Liver (tissue), 9 donors: ENCODE results near the gene CHP1. TPM values are rescaled to one million over a fixed set of nuclear protein-coding genes. Genes with fewer than 3 reads are reported as not detected.
"Not testable (repeated sequence)": the region's sequence is repeated elsewhere in the genome, so short reads cannot be mapped to it uniquely, and the experiment has no call there.

Experiments
- DNase-seq: peaks from one replicate; pipeline ENCODE4 v3.0.0-alpha.2; 2017; ENCODE audit warnings: low spot score
- H3K27ac ChIP-seq, 2 donors: one replicate each; pipeline ENCODE4 v1.7.0; 2013; ENCODE audit warnings: inconsistent platforms in 2 of 2, low read length in 2 of 2, control low read depth in 1 of 2, low read depth in 1 of 2, mild to moderate bottlenecking in 1 of 2
- H3K27me3 ChIP-seq, 4 donors: one replicate each; pipeline versions ENCODE4 v1.6.1 to v1.7.0; 2013; ENCODE audit warnings: low read length in 3 of 4, inconsistent platforms in 1 of 4, mild to moderate bottlenecking in 1 of 4, moderate library complexity in 1 of 4; ENCODE audit not compliant: control insufficient read depth in 4 of 4, insufficient read depth in 4 of 4
- H3K36me3 ChIP-seq, 4 donors: one replicate each; pipeline versions ENCODE4 v1.6.1 to v1.7.0; 2013; ENCODE audit warnings: low read length in 3 of 4, mild to moderate bottlenecking in 3 of 4, low read depth in 1 of 4, moderate library complexity in 1 of 4; ENCODE audit not compliant: control insufficient read depth in 4 of 4, insufficient read depth in 3 of 4
- H3K4me1 ChIP-seq, 4 donors: one replicate each; pipeline versions ENCODE4 v1.6.1 to v1.7.0; 2013; ENCODE audit warnings: low read length in 3 of 4, mild to moderate bottlenecking in 3 of 4, moderate library complexity in 1 of 4; ENCODE audit not compliant: control insufficient read depth in 4 of 4, insufficient read depth in 4 of 4
- H3K4me3 ChIP-seq, 3 donors: one replicate each; pipeline versions ENCODE4 v1.6.1 to v1.7.0; 2013; ENCODE audit warnings: low read length in 3 of 3, control low read depth in 1 of 3, low read depth in 1 of 3, mild to moderate bottlenecking in 1 of 3
- H3K9ac ChIP-seq, 2 donors: one replicate each; pipeline ENCODE4 v1.7.0; 2013; ENCODE audit warnings: low read length in 2 of 2, mild to moderate bottlenecking in 2 of 2, moderate library complexity in 2 of 2, control low read depth in 1 of 2, low read depth in 1 of 2
- H3K9me3 ChIP-seq, 4 donors: one replicate each; pipeline versions ENCODE4 v1.6.1 to v1.7.0; 2013; ENCODE audit warnings: low read length in 3 of 4; ENCODE audit not compliant: control insufficient read depth in 4 of 4
- EGR1 ChIP-seq, 2 donors: IDR thresholded peaks; 2 replicates each; pipeline ENCODE4 v1.6.1; 2016 to 2018; ENCODE audit warnings: antibody characterized with exemption in 2 of 2, low read depth in 2 of 2
- FOXA1 ChIP-seq: IDR thresholded peaks from 2 replicates; pipeline ENCODE4 v1.6.1; 2016; ENCODE audit warnings: antibody characterized with exemption
- FOXA2 ChIP-seq: IDR thresholded peaks from 2 replicates; pipeline ENCODE4 v1.6.1; 2016; ENCODE audit warnings: antibody characterized with exemption
- GABPA ChIP-seq, 2 donors: IDR thresholded peaks in 1 of 2; conservative IDR thresholded peaks in 1 of 2; 2 replicates each; pipeline ENCODE4 v1.6.1; 2016; ENCODE audit warnings: antibody characterized with exemption in 2 of 2, mild to moderate bottlenecking in 1 of 2, moderate library complexity in 1 of 2
- HNF4A ChIP-seq, 2 donors: conservative IDR thresholded peaks; 2 replicates each; pipeline ENCODE4 v1.6.1; 2016; ENCODE audit warnings: antibody characterized with exemption in 2 of 2, mild to moderate bottlenecking in 2 of 2
- HNF4G ChIP-seq: IDR thresholded peaks from 2 replicates; pipeline ENCODE4 v1.6.1; 2016; ENCODE audit warnings: antibody characterized with exemption
- JUND ChIP-seq, 2 donors: IDR thresholded peaks; 2 replicates each; pipeline ENCODE4 v1.6.1; 2016; ENCODE audit warnings: antibody characterized with exemption in 2 of 2
- NR2F2 ChIP-seq: IDR thresholded peaks from 2 replicates; pipeline ENCODE4 v1.6.1; 2016; ENCODE audit warnings: antibody characterized with exemption
- RAD21 ChIP-seq, 2 donors: IDR thresholded peaks; 2 replicates each; pipeline ENCODE4 v1.6.1; 2016; ENCODE audit warnings: antibody characterized with exemption in 2 of 2, mild to moderate bottlenecking in 2 of 2
- RXRA ChIP-seq, 2 donors: IDR thresholded peaks; 2 replicates each; pipeline ENCODE4 v1.6.1; 2017 to 2018; ENCODE audit warnings: antibody characterized with exemption in 2 of 2, mild to moderate bottlenecking in 1 of 2
- SP1 ChIP-seq: IDR thresholded peaks from 2 replicates; pipeline ENCODE4 v1.6.1; 2018; ENCODE audit warnings: antibody characterized with exemption, mild to moderate bottlenecking
- TAF1 ChIP-seq: conservative IDR thresholded peaks from 2 replicates; pipeline ENCODE4 v1.6.1; 2016; ENCODE audit warnings: antibody characterized with exemption, mild to moderate bottlenecking
- YY1 ChIP-seq: IDR thresholded peaks from 2 replicates; pipeline ENCODE4 v1.6.1; 2016; ENCODE audit warnings: antibody characterized with exemption, mild to moderate bottlenecking
- WGBS: extraction: QIAGEN DNeasy Blood & Tissue Kit; methylation state at CpG from one replicate; pipeline ENCODE4 v1.1.7; 2013; 5-methylcytosine and 5-hydroxymethylcytosine counted together
- polyA plus RNA-seq, 2 donors: library from polyadenylated mRNA; stranded (reverse) in 1 of 2; unstranded in 1 of 2; fragments of 200-250 nt in 1 of 2; fragments of >200 nt in 1 of 2; fragmentation: Nextera tagmentation in 1 of 2; extraction: Ambion mirVana in 1 of 2; gene quantifications; one replicate each; pipeline versions ENCODE4 v1.2.1 to v1.2.3, GENCODE V29; 2013 to 2015
- total RNA-seq, 2 donors: library from RNA; depleted of rRNA; stranded (reverse); fragments of >200 nt; gene quantifications; one replicate each; pipeline ENCODE4 v1.2.3, GENCODE V29; 2014
- TF ChIP-seq, protein P1 (sequence below): fragments of 150-350 bp; IDR thresholded peaks from 2 replicates; pipeline ENCODE4 v1.5.1; 2017; ENCODE audit warnings: improper control_type of control experiment, low read depth, low read length; ENCODE audit not compliant: missing input control
- TF ChIP-seq, protein P2 (sequence below): IDR thresholded peaks from 2 replicates; pipeline ENCODE4 v1.6.1; 2016; ENCODE audit warnings: antibody characterized with exemption, mild to moderate bottlenecking
- TF ChIP-seq, protein P3 (sequence below): IDR thresholded peaks from 2 replicates; pipeline ENCODE4 v1.6.1; 2016; ENCODE audit warnings: antibody characterized with exemption
- TF ChIP-seq, protein P4 (sequence below): IDR thresholded peaks from 2 replicates; pipeline ENCODE4 v1.6.1; 2016; ENCODE audit warnings: antibody characterized with exemption
- TF ChIP-seq, protein P5 (sequence below): IDR thresholded peaks from 2 replicates; pipeline ENCODE4 v1.6.1; 2016; ENCODE audit warnings: antibody characterized with exemption
- donor health status: healthy.
- donor health status: healthy.
- donor health status: healthy.
- donor health status: healthy.
- donor health status: healthy.

CHP1 gene
- total and polyA plus RNA-seq, 4 donors: 87.4 to 162 (median 117) TPM

DNA sequence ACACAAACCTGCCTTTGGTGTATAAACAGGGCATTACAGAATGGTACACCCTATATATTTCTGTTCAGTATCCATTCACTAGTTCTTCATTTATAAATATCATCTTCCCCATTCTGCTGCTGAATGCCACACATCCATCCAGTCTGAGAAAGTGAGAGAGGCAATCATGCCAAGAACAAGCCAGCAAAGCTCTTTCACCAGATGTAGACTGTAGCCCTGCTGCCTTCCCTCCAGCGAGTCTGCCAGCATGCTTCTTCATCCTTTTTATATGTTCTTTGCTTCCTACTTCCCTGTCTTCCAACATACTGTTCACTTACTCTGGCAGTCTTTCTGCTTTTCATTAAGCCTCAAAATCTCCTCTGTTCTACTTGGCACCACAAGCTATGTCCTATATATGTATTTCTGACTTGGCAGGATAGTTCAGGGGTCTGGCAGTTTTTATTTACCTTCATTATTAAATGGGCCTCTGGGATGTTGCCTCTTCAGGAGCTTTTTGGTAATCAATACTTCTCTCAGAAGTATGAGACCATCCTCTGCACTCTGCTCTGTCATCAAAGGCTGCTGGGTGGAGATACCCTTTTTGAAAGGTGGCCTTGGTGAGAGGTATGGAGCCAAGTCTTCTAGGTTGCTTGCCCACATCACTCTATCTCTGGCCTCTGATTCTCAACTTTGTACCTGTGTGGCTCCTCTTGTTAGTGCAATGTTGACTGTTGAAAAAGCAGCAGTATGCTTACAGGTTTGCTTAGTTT, 48.6 kb downstream of the CHP1 start (continued):
- TF ChIP-seq, protein P1, sequence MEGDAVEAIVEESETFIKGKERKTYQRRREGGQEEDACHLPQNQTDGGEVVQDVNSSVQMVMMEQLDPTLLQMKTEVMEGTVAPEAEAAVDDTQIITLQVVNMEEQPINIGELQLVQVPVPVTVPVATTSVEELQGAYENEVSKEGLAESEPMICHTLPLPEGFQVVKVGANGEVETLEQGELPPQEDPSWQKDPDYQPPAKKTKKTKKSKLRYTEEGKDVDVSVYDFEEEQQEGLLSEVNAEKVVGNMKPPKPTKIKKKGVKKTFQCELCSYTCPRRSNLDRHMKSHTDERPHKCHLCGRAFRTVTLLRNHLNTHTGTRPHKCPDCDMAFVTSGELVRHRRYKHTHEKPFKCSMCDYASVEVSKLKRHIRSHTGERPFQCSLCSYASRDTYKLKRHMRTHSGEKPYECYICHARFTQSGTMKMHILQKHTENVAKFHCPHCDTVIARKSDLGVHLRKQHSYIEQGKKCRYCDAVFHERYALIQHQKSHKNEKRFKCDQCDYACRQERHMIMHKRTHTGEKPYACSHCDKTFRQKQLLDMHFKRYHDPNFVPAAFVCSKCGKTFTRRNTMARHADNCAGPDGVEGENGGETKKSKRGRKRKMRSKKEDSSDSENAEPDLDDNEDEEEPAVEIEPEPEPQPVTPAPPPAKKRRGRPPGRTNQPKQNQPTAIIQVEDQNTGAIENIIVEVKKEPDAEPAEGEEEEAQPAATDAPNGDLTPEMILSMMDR: no peak

DNA sequence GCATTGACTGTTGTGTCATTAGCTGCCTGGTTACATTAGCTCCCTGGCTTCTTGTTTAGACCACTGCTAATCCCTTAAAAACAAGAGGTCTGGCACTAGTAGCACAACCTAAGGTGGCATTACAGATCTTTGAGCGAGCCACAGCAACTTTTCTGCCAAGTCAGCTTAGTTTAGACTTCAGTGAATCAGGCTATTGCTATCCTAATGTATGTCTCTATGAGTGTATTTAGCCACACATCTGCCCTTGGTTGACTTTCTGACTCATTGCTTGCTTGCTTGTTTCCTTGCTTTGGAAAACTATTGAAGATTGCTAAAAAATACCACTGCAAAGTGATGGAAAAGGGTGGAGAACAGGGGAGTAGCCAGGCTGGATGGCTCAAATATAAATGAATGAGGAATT, 50.2 kb downstream of the CHP1 start:
- no peak overlapping the region for H3K27ac ChIP-seq
- peaks cover 2 to 21% (median 12%) of the 10 kb centered on the region in 4 donors for H3K4me1 ChIP-seq
- H3K4me3 ChIP-seq: no peak overlapping the region
- TF ChIP-seq, protein P2, sequence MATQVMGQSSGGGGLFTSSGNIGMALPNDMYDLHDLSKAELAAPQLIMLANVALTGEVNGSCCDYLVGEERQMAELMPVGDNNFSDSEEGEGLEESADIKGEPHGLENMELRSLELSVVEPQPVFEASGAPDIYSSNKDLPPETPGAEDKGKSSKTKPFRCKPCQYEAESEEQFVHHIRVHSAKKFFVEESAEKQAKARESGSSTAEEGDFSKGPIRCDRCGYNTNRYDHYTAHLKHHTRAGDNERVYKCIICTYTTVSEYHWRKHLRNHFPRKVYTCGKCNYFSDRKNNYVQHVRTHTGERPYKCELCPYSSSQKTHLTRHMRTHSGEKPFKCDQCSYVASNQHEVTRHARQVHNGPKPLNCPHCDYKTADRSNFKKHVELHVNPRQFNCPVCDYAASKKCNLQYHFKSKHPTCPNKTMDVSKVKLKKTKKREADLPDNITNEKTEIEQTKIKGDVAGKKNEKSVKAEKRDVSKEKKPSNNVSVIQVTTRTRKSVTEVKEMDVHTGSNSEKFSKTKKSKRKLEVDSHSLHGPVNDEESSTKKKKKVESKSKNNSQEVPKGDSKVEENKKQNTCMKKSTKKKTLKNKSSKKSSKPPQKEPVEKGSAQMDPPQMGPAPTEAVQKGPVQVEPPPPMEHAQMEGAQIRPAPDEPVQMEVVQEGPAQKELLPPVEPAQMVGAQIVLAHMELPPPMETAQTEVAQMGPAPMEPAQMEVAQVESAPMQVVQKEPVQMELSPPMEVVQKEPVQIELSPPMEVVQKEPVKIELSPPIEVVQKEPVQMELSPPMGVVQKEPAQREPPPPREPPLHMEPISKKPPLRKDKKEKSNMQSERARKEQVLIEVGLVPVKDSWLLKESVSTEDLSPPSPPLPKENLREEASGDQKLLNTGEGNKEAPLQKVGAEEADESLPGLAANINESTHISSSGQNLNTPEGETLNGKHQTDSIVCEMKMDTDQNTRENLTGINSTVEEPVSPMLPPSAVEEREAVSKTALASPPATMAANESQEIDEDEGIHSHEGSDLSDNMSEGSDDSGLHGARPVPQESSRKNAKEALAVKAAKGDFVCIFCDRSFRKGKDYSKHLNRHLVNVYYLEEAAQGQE: no peak
- TF ChIP-seq HNF4G (no peak), RAD21 (IDR thresholded peaks at IDR 0.05) (no peak), EGR1 (IDR thresholded peaks at IDR 0.05; ENCODE audit: low read depth in 2 of 2) (no peak), JUND (IDR thresholded peaks at IDR 0.05) (no peak), SP1 (no peak), GABPA (IDR thresholded peaks at IDR 0.05 in 1 of 2, conservative IDR thresholded peaks at IDR 0.05 in 1 of 2) (no peak), RXRA (IDR thresholded peaks at IDR 0.05) (no peak), TAF1 (no peak), NR2F2 (no peak), YY1 (no peak), FOXA2 (no peak), FOXA1 (no peak), HNF4A (conservative IDR thresholded peaks at IDR 0.05) (no peak)
- TF ChIP-seq, protein P3, sequence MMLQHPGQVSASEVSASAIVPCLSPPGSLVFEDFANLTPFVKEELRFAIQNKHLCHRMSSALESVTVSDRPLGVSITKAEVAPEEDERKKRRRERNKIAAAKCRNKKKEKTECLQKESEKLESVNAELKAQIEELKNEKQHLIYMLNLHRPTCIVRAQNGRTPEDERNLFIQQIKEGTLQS: no peak
- TF ChIP-seq, protein P4, sequence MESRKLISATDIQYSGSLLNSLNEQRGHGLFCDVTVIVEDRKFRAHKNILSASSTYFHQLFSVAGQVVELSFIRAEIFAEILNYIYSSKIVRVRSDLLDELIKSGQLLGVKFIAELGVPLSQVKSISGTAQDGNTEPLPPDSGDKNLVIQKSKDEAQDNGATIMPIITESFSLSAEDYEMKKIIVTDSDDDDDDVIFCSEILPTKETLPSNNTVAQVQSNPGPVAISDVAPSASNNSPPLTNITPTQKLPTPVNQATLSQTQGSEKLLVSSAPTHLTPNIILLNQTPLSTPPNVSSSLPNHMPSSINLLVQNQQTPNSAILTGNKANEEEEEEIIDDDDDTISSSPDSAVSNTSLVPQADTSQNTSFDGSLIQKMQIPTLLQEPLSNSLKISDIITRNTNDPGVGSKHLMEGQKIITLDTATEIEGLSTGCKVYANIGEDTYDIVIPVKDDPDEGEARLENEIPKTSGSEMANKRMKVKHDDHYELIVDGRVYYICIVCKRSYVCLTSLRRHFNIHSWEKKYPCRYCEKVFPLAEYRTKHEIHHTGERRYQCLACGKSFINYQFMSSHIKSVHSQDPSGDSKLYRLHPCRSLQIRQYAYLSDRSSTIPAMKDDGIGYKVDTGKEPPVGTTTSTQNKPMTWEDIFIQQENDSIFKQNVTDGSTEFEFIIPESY: no peak
- TF ChIP-seq, protein P1: no peak
- TF ChIP-seq, protein P5, sequence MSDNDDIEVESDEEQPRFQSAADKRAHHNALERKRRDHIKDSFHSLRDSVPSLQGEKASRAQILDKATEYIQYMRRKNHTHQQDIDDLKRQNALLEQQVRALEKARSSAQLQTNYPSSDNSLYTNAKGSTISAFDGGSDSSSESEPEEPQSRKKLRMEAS: no peak
- WGBS: 94% methylated on average over 1 of the region's 1 CpG
- H3K27me3 ChIP-seq: no peaks in the 10 kb centered on the region
- no peak for DNase-seq
- peaks cover 3 to 31% (median 20%) of the 10 kb centered on the region in 4 donors for H3K36me3 ChIP-seq
- no peak overlapping the region for H3K9ac ChIP-seq
- H3K9me3 ChIP-seq: no peaks in the 10 kb centered on the region

DNA sequence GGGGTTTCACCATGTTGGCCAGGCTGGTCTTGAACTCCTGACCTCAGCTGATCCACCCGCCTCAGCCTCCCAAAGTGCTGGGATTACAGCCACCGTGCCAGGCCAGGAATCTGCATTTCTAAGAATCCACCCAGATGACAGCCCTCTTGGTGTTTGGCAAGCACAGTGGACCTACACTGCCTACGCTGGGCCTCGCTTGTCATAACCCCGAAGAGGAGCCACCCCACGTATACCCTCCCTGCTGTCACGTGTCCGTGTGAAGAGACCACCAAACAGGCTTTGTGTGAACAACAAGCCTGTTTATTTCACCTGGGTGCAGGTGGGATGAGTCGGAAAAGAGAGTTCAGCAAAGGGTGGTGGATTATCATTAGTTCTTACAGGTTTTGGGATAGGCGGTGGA, 51.4 kb downstream of the CHP1 start:
- DNase-seq: not testable (repeated sequence)
- H3K36me3 ChIP-seq: peaks cover 5 to 25% (median 18%) of the 10 kb centered on the region in 4 donors

More for the DNA sequence above, 51.4 kb downstream of the CHP1 start:
- H3K9ac ChIP-seq, H3K27me3 ChIP-seq, H3K9me3 ChIP-seq, H3K4me3 ChIP-seq, H3K27ac ChIP-seq: not testable (repeated sequence)
- 96% methylated on average over 10 of the region's 10 CpGs for WGBS
- peaks cover 5 to 21% (median 12%) of the 10 kb centered on the region in 4 donors for H3K4me1 ChIP-seq
